Fibroblast of mammary gland (primary cell): Measurements from ENCODE around the gene CCDC71.
A peak's percentile ranks its signal among the peaks of the same experiment; 100 is the strongest.

ENCODE experiments used
- DNase-seq: peaks from one replicate; pipeline ENCODE4 v3.0.0-alpha.2; 2010; ENCODE audit warnings: low read depth
- H3K4me3 ChIP-seq: 2 replicates; pipeline ENCODE4 v1.5.1; 2011; ENCODE audit warnings: low read depth, mild to moderate bottlenecking, low read length, moderate library complexity; ENCODE audit not compliant: control insufficient read depth
- CTCF ChIP-seq: conservative IDR thresholded peaks from 2 replicates; pipeline ENCODE4 v1.5.1; 2011; ENCODE audit warnings: low read depth, low read length, inconsistent platforms; ENCODE audit not compliant: control insufficient read depth, insufficient read depth

CCDC71 gene

GRCh38 chr3:49165771-49166751 lies at the start of gene CCDC71:
Gene CCDC71 (minus strand): TSS chr3:49166331. CDS start chr3:49164208, 2,123 bp downstream.
- peak; percentile 64 for DNase-seq
- peak within 1 kb of the TSS; percentile 90 for H3K4me3 ChIP-seq
- no peak for TF ChIP-seq CTCF

GRCh38 chr3:49213998-49214397 lies 47.9 kb upstream of the CCDC71 start:
- H3K4me3 ChIP-seq: no peak overlapping the region
- no peak for DNase-seq
- no peak for TF ChIP-seq CTCF

- no peak for DNase-seq
- H3K4me3 ChIP-seq: no peak overlapping the region
- no peak for TF ChIP-seq CTCF
Observed at GRCh38 chr3:49213541-49213943, 47.4 kb upstream of the CCDC71 start.

GRCh38 chr3:49199900-49200281 lies 33.8 kb upstream of the CCDC71 start:
- DNase-seq: peak; percentile 34
- peak overlapping the region; percentile 61 for H3K4me3 ChIP-seq
- no peak for TF ChIP-seq CTCF

GRCh38 chr3:49199239-49199899 lies 33.2 kb upstream of the CCDC71 start:
- peak; percentile 87 for DNase-seq
- peak overlapping the region; percentile 61 for H3K4me3 ChIP-seq
- TF ChIP-seq CTCF: no peak

GRCh38 chr3:49198611-49199230 lies 32.6 kb upstream of the CCDC71 start:
- no peak overlapping the region for H3K4me3 ChIP-seq
- no peak for TF ChIP-seq CTCF
- DNase-seq: no peak
